ENCODE measurements around the gene PNKD.

DNA sequence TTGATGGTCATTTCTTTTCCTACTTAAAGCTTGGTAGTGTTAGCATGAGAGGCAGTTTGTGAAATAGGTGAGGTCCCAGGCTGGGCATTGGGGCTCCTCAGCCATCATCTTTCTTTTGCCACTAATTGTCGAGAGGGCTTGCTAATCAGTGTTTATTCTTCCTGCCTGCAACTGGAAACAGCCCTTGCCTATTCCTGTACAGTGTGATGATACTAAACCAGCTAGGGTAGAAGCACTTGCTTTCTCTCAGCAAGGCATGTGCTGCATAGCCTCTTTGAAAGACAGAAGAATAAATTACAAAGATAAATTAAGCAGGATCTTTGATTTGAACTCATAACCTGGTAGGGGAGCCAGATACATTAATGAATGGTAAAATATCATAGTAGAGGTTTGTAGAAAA is 26.1 kb upstream of the PNKD start:
- TF ChIP-seq, protein P1, sequence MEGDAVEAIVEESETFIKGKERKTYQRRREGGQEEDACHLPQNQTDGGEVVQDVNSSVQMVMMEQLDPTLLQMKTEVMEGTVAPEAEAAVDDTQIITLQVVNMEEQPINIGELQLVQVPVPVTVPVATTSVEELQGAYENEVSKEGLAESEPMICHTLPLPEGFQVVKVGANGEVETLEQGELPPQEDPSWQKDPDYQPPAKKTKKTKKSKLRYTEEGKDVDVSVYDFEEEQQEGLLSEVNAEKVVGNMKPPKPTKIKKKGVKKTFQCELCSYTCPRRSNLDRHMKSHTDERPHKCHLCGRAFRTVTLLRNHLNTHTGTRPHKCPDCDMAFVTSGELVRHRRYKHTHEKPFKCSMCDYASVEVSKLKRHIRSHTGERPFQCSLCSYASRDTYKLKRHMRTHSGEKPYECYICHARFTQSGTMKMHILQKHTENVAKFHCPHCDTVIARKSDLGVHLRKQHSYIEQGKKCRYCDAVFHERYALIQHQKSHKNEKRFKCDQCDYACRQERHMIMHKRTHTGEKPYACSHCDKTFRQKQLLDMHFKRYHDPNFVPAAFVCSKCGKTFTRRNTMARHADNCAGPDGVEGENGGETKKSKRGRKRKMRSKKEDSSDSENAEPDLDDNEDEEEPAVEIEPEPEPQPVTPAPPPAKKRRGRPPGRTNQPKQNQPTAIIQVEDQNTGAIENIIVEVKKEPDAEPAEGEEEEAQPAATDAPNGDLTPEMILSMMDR (IDR thresholded peaks at IDR 0.05; ENCODE audit: low read length): no peak
- no peak for TF ChIP-seq EZH2 (IDR thresholded peaks at IDR 0.05; ENCODE audit: borderline replicate concordance, low read length)
